GM10248 (cell line): ENCODE data around the gene STUB1.

Source experiments
- CTCF ChIA-PET: fragments of 300-600 bp; sonication (Branson Sonifier 250); formaldehyde crosslinking; extraction: SDS; loops from one replicate; lab custom pipeline; 2021; ENCODE audit warnings: antibody characterized with exemption; lab: Yijun Ruan, JAX
- POLR2A ChIA-PET: fragments of 350-650 bp; sonication (Branson Sonifier 250); formaldehyde crosslinking; extraction: SDS; loops from one replicate; lab custom pipeline; 2020; ENCODE audit warnings: antibody characterized with exemption; lab: Yijun Ruan, JAX
- DNase-seq: peaks from one replicate; pipeline ENCODE4 v3.0.0; 2012; ENCODE audit errors: extremely low spot score
- CTCF ChIP-seq: IDR thresholded peaks from 2 replicates; pipeline ENCODE4 v1.5.1; 2012; ENCODE audit warnings: mild to moderate bottlenecking, low read depth; ENCODE audit errors: extremely low read depth, missing control alignments, control extremely low read depth

Gene STUB1

GRCh38 chr16:648781-649589 lies 31.2 kb upstream of the STUB1 start, which contains the start of gene WDR90:
Gene WDR90 (plus strand): TSS chr16:649365. CDS start chr16:649417, 52 bp downstream.
- no peak for TF ChIP-seq CTCF
- CTCF ChIA-PET: interaction anchor here (0.9 to 8.2 kb wide), 10 partner anchors 8 to 248 kb away, joined by 3 to 57 read pairs (median 4); partner anchors contain the start of genes METTL26, RHOT2 and STUB1
- POLR2A ChIA-PET: interaction anchor here (0.8 to 0.9 kb wide), 2 partner anchors 16 to 78 kb away, joined by 3 to 4 read pairs; no protein-coding TSS in a partner anchor
- peak; percentile 96 for DNase-seq

GRCh38 chr16:649631-650030 lies 30.6 kb upstream of the STUB1 start:
- ChIA-PET CTCF (interaction anchor here (1.5 to 8.2 kb wide), 5 partner anchors 13 to 32 kb away, joined by 3 to 57 read pairs (median 8); partner anchors contain the start of genes METTL26, RHOT2 and STUB1), POLR2A (interaction anchor here (0.8 to 0.9 kb wide), 2 partner anchors 15 to 79 kb away, joined by 3 to 4 read pairs; no protein-coding TSS in a partner anchor)
- no peak for DNase-seq
- no peak for TF ChIP-seq CTCF

GRCh38 chr16:651844-652243 lies 28.4 kb upstream of the STUB1 start:
- DNase-seq: no peak
- ChIA-PET POLR2A (no interaction called here), CTCF (interaction anchor here (1.0 to 8.2 kb wide), 3 partner anchors 8 to 268 kb away, joined by 3 to 57 read pairs (median 3); no protein-coding TSS in a partner anchor)
- TF ChIP-seq CTCF: no peak

- CTCF ChIA-PET: interaction anchor here (1.0 to 8.2 kb wide), 3 partner anchors 9 to 269 kb away, joined by 3 to 57 read pairs (median 3); no protein-coding TSS in a partner anchor
- DNase-seq: no peak
- no peak for TF ChIP-seq CTCF
- POLR2A ChIA-PET: no interaction called here
These were observed 27.5 kb upstream of the STUB1 start for GRCh38 chr16:652454-653305.

- CTCF ChIA-PET: interaction anchor here (0.8 to 8.2 kb wide), 2 partner anchors 8 to 13 kb away, joined by 3 to 57 read pairs; no protein-coding TSS in a partner anchor
These were observed 26.2 kb upstream of the STUB1 start for GRCh38 chr16:654034-654433.

More at GRCh38 chr16:654034-654433, 26.2 kb upstream of the STUB1 start:
- DNase-seq: no peak
- TF ChIP-seq CTCF: no peak
- POLR2A ChIA-PET: no interaction called here
